Ramos (cell line): ENCODE measurements around the gene CDH2.

Experiments
- in situ Hi-C: fragments of 300-500 bp; cut with MboI; formaldehyde crosslinking; loops from one replicate; pipeline ENCODE4 v1.14.3; 2022; ENCODE audit warnings: low sequenced_read_pairs; ENCODE audit not compliant: unreplicated experiment

Gene CDH2

DNA sequence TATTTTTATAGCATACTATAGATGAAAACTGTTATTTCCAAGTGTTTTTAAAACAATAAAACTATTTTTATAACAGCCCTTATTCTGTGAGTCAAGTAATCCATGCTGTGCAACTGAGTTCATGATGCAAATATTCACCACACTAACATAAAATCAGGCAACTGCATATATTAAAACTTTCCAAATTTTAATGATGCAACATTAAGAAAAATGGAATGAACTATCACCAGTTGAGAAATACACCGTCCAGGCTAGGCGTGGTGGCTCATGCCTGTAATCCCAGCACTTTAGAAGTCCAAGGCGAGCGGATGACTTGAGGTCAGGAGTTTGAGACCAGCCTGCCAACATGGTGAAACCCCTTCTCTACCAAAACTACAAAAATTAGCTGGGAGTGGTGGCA lies 114.5 kb downstream of the CDH2 start:
- in situ Hi-C loops = no loop called here

DNA sequence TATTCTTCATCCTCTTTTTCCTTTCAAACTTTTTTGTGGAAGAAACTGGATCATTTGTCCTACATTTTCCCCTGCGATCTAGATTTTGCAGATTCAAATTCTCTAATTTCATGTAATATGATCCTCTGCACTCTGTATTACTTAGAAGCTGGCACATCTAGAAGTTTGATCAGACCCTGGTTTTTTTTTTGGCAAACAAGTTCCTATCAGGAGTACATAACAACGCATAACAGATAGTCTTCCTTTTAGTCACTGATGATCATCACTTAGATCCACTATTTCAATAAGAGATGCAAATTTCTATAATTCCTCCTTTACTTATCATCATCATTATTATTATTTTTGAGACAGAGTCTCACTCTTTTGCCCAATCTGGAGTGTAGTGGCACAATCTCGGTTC lies 117.1 kb downstream of the CDH2 start:
- in situ Hi-C loops = no loop called here

DNA sequence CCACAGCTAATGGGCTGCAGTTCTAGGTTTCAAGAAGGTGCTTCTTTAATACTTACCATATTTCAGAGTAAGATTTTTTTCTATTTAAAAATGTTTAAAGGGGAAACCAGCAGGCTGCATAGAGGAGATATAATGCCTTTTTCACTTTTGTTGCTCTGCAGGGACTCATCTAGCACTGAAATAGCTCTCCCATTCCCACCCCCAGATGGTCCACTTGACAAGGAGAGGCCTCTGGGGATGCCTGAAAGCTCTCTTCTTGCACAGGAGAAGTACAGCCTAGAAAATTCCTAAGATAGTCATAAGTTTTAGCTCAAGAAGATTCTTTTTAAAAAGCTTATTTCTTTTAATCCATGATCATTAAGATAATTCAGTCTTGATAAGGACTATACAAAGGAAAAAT lies 126.4 kb downstream of the CDH2 start:
- in situ Hi-C loops = no loop called here

DNA sequence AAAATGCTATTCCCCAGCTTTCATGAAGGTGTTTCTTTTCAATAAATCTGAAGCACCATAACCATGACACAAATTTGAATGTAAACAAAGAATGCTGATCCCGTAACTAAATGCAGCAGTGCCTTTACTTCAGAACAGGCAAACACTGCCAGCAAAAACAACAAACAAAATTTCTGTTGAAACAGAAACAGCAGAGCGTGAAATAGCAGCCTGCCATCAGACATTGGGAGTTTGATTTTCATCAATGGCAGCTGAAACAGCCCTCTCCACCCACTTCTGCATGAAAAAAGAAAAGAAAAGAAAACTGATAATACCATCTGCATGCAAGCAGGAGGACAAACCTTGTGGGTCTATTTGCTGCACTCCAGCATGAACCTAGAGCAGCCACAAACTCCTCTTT lies 128.3 kb downstream of the CDH2 start:
- in situ Hi-C loops = loop anchor here (25.0 kb wide), 1 partner anchor 89 kb away; no protein-coding TSS in a partner anchor

DNA sequence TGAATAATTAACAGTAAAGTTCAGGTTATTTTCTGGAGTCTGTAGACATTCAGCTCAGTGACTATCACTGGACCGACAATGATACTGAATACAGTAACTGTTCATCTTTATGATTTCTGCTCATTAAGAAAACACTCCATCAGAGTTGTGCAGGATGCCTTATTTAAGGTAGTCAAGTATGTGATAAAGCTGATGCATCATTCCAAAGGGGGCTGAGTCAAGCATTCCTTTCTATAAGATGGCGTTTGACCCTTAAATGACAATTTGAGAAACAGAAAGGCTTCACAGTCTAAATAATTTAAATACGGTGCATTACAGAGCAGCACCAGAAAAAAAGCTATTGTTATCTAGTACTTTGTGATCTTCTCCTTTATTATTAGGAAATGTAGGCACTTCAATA lies 131.1 kb downstream of the CDH2 start:
- in situ Hi-C loops = loop anchor here (25.0 kb wide), 1 partner anchor 91 kb away; no protein-coding TSS in a partner anchor

DNA sequence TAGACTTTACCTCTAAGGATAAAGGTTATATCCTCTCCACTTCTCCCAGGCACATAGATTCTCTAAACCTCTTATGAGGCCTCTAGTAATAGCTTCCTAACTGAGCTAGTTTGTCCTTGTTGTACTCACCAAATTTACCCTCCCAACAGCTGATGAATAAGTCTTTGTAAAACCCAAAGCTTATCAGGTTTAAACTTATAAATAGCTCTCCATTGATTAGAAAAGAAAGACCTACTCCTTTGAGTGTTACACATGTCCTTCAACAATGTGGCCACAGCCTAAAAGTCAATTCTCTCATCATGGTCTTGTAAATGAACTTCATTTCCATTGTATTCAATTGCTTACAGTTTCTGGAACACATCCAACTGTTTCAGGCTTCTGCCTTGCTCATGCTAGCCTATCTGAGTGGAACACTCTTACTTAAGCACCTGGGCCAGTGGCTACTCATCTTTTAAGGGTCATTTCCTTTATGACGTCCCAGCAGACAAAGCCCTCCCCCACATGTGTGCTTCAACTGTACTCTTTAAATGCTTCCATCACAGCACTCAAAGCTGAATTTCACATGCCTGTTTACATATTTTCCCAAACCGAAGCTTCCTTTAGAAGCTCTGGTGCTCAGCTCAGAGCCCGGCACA lies 131.6 kb downstream of the CDH2 start:
- in situ Hi-C loops = loop anchor here (25.0 kb wide), 1 partner anchor 92 kb away; no protein-coding TSS in a partner anchor

DNA sequence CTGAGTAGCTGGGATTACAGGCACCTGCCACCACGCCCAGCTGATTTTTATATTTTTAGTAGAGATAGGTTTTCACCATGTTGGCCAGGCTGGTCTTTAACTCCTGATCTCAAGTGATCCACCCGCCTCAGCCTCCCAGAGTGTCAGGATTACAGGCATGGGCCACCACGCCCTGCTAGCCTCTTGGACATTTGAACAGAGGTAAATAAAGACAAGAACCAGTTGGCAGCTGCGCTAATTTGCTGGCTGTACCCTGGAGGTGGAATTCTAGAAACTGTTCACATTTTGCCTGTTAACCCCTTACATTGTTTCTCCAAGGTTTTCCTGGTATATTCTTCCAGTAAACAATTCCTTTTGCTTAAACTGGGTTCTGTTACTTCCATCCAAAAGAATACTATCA lies 132.9 kb downstream of the CDH2 start:
- in situ Hi-C loops = loop anchor here (25.0 kb wide), 1 partner anchor 93 kb away; no protein-coding TSS in a partner anchor

DNA sequence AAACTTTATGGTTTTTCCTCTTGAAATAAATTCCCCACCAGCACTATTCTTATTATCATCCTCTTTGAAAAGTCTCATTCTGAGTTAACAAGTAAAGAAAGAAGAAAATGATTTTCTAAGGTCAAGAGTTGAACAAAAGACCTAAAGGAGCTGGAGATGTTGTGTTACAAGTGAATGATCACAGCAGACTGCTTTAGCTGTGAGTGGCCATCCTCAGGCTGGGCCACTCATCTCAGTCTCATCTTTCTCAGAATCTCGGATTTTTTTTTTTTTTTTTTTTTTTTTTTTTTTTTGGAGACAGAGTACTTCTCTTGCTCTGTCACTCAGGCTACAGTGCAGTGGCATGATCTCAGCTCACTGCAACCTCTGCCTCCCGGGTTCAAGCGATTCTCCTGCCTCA lies 133.3 kb downstream of the CDH2 start:
- in situ Hi-C loops = loop anchor here (25.0 kb wide), 1 partner anchor 94 kb away; no protein-coding TSS in a partner anchor

DNA sequence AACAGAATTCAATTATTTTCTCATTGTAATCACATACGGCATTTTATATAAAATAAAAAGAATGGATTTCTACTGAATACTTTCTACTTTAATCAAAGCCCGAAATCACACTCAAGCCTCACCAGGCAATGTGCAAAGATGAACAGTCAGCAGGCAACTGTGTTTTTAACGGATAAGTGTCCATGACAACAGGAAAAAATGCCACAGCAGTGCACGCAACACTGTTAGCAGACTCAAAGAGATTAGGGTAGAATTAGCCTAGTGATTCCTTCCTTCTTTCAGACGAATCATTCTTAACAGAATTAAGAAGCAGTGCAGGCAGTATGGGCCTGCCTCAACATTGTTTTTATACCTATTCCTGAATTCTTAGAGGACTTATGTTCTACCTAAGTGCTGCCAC lies 135.6 kb downstream of the CDH2 start:
- in situ Hi-C loops = loop anchor here (25.0 kb wide), 1 partner anchor 96 kb away; no protein-coding TSS in a partner anchor

DNA sequence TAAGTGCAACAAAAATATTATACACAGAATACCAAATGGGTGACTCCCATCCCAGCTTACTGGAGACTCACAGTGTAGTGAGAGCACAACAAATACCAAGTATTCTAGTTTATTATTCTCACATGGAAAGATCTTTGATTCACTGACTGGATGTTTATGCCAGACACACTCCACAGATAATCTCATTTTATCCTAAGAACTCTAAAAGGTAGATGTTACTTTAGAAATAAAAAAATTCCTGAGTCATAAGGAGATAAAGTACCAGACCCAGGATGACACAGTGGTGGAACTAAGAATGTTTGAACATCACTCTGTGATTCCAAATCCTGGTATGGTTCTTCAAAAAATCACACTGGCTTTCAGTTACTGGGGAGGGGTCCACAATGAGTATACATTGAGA lies 136.2 kb downstream of the CDH2 start:
- in situ Hi-C loops = loop anchor here (25.0 kb wide), 1 partner anchor 97 kb away; no protein-coding TSS in a partner anchor

DNA sequence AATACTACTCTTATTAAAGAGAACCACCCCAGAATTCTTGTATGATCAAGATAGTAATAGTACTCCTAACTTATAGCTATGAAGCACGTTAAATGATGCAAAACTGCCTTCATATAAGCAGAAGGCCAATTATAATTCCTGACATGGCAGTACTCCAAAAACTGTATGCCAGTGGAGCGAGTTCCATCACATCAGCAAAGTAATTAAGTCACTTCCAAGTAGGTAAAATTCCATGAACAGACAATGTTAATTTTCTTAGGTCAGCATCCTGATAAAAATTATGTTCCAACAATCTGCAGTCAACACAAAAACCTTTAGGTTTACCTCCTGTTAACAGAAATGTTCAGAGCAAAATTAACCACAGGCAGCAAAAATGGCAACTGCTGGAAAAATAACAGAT lies 136.7 kb downstream of the CDH2 start:
- in situ Hi-C loops = loop anchor here (25.0 kb wide), 1 partner anchor 97 kb away; no protein-coding TSS in a partner anchor

DNA sequence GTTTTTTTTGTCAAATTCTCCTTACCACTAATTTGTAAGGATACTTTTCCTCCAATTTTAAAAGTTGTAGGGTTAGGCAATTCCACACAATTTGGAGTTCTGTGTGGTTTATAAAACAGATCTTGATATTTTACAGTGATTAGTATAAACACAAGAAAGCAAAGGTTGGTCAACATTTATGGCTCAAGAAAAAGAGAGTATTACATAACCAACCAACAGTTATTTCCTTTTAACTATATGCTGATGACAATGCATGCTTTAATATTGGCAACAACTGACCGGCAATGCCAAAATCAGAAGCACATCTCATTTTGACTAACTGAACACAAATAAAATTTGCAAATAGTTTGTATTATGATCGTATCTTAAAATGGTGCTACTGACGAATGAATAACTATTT lies 137.2 kb downstream of the CDH2 start:
- in situ Hi-C loops = loop anchor here (25.0 kb wide), 1 partner anchor 98 kb away; no protein-coding TSS in a partner anchor

DNA sequence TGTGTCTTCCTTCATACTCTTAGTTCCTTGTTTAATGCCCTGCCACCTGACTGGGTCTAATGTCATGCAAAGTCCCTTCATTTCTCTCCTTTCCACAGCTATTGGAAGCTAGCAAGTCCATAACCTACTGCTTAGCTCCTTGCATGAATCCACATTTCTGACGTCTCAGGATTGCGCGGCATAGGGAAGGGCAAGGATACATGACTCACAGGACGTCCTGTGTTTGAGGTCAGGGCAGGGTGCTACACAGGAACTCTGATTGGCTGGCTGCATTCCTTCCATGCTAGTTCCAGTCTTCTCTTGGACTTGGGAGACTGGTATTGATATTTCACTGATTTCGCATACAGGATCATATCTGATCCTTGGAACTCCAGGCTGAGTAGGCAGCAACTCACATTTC lies 137.9 kb downstream of the CDH2 start:
- in situ Hi-C loops = loop anchor here (25.0 kb wide), 1 partner anchor 98 kb away; no protein-coding TSS in a partner anchor

DNA sequence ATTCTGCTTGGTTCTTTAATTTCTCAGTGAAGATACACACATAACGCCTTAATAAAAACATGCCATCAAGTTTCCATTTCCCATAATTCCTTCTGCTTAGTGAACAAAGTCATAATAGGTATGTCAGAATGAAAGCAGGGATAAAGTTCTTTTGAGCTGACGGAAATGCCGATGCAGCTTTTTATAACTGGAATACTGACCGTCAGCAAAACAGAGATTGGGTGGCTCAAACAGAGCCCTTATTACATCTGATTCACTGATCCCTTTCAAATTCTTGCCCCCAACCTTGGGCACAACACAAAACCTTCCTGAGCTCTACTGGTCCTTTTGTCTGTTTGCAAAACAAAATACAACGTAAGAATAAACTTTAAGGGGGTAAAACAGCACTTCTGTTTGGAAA lies 140.4 kb downstream of the CDH2 start:
- in situ Hi-C loops = loop anchor here (25.0 kb wide), 1 partner anchor 101 kb away; no protein-coding TSS in a partner anchor

DNA sequence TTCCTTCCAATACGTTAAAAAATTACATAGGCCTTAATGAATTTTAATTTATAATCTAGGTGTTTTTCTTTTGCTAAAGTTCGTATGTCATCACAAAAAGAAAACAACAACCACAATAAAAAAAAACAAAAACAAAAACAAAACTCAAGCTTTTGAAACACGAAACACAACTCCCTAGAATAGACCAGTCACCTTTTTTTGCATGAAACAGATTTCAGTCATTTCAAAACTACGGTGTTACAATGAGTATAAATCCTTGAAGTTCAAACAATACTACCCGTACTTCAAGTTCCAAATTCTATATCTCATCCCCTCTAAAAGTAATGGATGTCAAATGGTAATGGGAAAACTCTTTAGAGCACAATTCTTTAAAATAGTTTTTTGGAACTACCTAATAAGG lies 142.4 kb downstream of the CDH2 start:
- in situ Hi-C loops = loop anchor here (25.0 kb wide), 1 partner anchor 103 kb away; no protein-coding TSS in a partner anchor

DNA sequence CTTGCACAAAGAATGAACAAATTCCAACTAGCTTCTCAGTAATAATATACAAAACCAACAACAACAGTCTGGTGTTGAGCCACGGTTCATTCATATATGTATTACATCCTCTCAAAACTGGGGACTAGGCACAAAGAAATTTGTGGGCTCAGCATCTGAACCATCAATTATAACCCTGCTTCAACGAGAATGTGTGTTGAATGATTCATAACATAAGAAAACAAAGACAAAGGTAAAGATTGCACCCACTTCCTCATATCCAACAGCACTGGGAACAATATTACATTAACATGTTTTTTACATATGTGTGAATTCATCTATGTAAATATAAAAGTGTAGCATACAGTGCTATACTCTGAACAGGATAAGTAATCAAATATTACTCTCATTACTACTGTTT lies 144.8 kb downstream of the CDH2 start:
- in situ Hi-C loops = loop anchor here (25.0 kb wide), 1 partner anchor 105 kb away; no protein-coding TSS in a partner anchor

DNA sequence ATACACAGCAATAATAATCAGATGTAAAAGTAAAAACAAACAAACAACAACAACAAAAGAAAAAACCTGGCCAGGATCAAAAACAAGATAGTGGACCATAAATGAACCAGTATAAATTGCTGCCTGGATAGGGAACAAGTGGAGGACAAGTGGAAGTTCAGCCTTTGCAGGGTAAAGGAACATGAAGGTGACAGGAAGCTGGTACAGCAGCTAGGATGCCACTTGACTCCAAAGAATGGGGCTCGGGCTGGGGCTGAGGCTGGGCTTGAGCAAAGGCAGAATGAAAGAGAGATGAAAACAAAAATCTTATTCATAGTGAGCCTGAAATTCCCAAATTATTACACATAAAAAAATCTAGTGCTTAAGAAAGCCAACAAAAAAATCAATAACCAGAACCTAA lies 146.5 kb downstream of the CDH2 start:
- in situ Hi-C loops = loop anchor here (25.0 kb wide), 1 partner anchor 107 kb away; no protein-coding TSS in a partner anchor

DNA sequence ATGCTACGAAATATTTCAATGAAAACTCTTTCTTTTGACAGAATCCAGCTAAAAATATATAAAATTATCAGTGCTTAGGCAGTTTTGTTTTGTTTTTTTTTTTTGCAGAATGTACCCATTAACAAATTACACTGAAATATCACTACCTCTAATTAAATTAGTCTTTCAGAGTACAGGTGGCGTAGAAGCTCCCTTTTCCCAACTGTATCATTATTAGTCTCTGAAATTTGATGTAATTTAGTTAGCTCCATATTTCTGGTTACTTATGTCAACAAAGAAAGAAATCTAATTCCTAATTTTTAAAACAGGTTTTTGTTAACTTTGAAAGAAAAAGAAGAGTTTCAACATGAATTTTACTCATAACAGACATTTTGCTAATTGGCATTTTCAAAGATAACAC lies 149.2 kb downstream of the CDH2 start:
- in situ Hi-C loops = loop anchor here (25.0 kb wide), 1 partner anchor 110 kb away; no protein-coding TSS in a partner anchor

DNA sequence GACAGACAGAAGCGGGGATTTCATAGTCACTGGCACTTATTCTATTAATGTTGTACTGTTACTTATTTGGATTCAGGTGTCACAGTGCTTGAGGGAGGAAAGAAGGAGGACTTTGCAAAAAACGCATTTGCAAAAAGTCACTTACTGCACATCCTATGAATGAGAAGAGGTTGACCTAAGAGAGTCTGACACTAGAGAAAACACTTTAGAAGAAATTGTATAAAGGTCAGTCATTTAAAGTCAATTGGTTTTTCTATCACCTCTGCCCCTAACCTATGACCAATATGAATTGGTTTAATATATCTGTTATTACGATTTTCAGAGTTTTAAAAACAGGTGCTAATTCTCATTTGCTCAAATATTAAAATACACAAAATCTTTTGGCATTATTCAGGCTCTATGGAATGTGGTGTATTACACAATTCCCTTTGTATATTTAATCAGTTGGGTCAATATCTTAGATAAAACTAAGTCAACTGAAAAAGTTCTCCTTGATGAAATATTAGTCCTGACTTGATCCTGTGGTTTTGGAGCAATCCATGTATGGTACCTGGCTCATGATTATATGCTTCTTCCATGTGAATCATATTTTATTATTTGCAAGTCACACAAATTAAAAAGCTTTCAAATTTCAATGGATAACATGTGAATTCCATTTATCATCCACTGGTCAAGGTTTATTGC lies 157.4 kb downstream of the CDH2 start:
- in situ Hi-C loops = no loop called here

DNA sequence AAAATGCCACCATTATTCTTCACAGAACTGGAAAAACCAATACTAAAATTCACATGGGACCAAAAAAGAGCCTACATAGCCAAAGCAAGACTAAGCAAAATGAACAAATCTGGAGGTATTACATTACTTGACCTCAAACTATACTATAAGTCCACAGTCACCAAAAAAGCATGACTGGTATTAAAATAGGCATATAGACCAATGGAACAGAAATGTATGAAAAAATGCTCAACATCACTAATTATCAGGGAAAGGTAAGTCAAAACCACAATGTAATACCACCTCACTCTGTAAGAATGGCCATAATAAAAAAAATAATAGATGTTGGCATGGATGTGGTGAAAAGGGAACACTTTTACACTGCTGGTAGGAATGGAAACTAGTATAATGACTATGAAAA lies 158.6 kb downstream of the CDH2 start:
- in situ Hi-C loops = no loop called here

DNA sequence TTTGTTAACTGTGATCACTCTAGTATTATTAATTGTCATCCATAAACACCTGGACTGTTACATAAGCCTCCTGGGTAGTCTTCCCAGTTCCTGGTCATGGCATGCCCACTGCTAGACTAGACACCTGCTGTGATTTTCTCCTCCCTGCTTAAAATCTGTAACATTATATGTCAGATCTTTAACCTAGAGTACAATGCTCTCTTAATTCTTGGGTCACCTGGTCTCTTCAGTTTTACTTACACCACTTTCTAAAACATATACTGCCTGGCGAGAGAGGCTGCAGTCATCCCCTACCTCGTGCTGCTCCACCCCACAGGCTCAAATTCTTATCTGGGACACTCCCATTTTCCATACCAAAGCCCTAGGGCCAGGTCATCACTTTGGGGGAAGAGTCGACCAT lies 161.3 kb downstream of the CDH2 start:
- in situ Hi-C loops = no loop called here
